HG02852 (cell line): ENCODE measurements around the gene RTL1.

Source experiments
- ATAC-seq: cut with Tn5 transposase; IDR thresholded peaks from one replicate; pipeline ENCODE4 v1.9.1; 2021; ENCODE audit warnings: mild to moderate bottlenecking, moderate library complexity; ENCODE audit not compliant: unreplicated experiment

RTL1 gene

DNA sequence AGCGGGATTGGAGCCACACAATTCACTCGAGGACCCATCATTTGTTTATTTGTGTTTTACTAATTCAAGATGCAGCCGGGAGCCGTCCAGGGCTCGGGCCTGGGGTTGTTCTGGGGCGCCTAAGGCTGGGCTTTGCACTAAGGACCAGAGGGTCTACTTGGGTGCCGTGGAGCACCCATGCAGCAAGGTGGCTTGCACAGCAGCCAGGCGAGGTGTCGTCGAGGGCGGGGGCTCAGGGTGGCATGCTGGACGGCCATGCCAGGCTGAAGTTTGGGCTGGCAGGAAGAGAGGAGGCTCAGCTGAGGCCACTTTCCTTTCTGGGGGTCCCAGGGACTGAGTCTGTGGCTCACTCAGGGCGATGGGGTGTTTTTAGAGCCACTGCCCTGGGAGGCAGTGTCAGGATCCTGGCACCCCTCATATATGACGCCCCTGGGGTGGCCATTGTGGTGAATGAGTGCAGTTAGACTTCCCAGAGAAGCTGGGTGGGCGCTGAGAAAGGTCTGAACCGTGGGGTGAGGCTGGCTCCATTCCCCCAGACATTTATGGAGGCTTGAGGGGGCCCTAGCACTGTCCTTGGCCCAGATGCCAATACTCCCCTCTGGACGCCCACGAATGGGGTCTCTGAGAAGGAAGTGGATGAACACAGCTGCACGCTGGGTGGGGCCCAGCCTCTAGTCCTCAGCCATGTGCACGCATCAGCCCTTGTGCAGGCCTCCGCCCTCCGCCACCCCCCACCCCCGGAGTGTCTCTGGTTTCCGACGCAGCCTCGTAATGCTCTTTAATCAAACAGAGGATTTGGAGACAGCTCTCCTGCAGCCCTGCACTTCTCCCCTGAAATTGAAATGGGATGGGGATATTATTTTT is 66.3 kb downstream of the RTL1 start:
- ATAC-seq: no peak

DNA sequence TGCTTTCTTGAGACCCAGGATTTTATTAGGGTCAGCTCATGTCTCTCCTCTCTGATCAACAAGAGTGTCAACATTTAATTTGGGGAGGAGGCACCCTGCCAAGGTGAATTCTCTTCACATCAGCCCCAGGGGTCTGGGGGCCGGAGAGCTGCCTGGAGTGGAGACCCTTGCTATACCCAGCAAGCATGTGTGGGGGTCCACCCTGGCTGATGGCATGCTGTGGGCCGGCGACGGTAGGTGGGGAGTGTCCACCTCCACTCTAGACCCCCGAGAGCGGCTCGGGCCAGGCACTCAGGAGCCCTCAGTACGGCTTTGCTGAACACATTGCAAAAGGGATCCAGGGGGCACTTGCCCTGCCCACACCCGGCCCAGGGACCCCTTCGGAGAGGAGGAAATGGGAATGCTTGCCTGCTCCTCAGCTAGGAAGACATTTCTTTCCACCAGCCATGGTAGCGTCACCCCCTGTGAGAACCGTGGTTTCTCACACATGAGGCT is 67.2 kb downstream of the RTL1 start:
- ATAC-seq: no peak

DNA sequence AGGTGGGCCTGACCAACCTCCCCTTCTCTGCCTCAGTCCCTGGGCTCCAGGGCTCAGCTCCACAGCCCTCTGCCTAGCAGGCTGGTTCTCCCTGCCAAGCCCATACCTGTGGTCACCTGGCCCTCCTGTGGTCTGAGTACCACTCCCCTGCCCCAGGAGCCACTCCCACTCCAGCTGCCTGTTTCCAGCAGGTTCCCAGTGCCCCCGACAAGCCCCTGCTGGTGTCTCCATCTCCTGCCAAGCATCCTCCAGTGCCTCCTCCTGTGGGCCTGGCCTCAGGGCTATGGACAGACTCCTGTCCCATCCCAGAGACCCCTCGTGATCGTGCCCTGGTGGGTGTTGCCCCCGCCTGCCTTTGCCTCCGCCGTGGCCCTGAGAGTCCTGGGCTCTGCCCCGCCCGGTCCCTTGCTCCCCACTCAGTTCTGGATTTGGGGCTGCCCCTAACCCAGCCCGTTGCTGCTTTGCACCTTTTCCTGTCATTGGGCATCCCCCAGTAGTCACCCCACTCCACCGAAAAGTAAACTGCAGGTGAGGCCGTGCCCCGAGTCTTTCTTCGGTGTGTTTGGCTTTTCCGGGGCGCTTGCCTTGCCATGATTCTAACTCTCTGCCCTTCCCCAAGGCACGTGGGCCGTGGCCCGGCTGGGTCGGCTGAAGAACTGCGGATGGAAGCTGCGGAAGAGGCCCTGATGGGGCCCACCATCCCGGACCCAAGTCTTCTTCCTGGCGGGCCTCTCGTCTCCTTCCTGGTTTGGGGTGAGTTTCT is 67.8 kb downstream of the RTL1 start:
- ATAC-seq: no peak

DNA sequence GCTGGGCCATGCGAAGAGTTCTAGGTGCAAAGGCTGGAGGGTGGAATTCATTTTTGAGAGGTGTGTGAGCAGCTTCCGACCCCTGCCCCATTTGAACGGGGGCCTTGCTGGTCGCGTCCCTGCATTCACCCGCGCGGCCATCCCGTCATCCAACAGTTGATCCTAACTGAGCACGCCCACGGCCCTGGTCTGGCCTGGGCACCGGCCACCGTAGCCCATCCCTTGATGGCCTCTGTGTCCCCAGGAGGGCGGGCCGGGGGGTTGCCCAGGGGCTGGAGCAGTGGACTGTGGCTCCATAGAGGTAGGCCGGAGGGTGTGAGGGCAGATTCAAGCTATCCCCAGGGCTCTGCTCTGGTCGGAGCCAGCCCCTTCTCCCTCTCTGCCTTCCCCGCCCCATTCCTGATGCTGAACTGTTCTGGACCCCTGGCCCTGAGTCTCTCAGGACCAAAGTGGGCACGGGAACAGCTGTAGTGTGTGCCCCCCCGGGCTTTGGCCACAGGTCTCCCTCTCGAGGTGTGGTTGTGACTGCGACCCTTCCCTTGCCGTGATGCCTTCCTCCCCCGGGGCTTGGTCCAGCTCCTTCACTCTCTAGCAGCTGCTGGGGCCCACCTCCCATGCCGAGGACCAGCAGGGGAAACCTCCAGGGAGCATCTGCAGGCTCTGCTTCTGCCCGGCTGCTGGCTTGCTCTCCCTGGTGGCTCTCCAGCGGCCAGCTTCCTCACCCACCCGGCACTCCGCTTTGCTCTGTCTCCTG is 68.6 kb downstream of the RTL1 start:
- ATAC-seq: no peak

DNA sequence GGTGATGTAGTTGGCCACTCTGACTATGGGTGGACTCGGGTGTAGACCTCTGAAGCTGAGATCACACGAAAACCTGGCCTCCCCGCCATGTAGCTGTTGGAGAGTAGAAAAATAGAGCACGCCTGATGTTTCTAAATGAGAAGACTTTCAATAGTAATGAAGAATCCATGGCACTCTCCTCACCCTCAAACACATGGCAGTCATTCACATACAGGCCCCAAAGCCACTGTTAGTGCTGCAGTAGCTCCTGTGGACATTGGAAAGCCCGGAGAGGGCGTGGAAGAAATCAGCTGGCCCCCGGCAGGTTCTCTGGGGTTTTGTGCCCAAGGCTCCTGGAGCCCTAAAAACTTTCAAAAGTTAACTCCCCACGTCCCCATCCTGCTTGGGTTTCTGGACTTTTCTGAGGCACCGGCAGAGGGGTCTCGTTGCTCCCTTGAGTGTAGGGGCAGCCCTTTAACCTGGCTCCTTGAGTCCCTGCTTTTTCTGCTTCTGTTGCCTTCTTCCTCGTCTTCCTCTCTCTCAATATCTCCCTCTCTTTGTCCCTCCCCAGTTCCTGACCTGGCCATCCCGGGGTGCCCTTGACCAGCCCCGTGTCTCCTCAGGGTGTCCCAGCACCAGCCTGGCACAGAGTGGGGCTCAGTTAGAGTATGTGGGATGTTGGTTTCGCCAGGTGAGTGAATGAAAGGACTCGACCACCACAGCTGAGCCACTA is 69.3 kb downstream of the RTL1 start:
- no peak for ATAC-seq

DNA sequence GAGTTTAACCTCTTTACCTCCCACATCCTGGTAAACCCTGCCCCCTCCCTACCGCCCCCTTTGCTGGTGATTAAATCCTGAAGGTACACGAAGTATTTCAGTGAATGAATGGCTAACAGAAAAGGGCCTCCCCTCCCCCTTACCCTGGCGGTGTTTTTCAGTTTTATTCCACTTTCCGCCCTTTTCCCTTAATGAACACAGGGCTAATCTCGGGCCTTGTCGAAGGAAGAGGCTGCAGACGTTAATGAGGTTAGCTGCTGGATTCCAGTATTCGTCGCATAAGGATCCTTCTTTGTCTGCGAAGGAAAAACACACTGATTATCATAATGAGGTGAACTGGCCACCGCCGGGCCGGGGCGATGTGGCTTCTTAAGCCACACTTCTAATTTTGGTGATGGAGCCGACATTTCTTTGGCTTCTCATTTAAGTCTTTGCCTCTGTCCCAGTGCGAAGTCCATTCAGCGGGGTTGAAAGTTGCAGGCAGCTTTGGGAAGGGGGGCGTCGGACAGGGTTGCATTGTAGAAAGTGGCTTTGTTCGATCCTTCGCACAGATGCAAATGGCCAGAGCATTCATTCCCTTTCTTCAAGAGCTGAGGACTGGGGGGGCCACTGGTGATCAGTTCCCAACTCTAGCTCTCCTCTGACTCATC is 71.1 kb downstream of the RTL1 start:
- no peak for ATAC-seq

DNA sequence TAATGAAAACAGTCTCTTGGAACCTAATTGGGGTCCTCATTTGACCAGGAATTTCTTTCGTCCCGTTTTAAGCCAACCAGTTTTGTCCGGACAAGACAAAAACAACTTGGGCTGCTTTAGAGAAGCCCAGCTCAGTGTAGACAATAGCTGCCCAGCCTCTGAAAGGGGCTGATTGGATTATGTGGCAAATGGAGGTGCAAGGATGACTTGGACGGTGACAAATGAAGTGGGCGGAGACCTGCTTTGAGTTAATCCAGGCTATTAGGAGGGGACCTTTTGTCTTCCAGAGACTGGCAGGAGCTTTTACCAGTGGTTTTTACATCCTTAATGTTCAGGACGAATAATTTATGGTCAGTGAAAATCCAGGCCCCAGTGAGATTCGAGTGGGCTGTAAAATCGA is 72.8 kb downstream of the RTL1 start:
- ATAC-seq: no peak
